Effector CD8-positive, alpha-beta T cell (primary cell): ENCODE measurements around the gene PHACTR3.

ENCODE experiments used
- DNase-seq: peaks from one replicate; lab custom pipeline; 2025; lab: John Stamatoyannopoulos, UW

Gene PHACTR3

DNA sequence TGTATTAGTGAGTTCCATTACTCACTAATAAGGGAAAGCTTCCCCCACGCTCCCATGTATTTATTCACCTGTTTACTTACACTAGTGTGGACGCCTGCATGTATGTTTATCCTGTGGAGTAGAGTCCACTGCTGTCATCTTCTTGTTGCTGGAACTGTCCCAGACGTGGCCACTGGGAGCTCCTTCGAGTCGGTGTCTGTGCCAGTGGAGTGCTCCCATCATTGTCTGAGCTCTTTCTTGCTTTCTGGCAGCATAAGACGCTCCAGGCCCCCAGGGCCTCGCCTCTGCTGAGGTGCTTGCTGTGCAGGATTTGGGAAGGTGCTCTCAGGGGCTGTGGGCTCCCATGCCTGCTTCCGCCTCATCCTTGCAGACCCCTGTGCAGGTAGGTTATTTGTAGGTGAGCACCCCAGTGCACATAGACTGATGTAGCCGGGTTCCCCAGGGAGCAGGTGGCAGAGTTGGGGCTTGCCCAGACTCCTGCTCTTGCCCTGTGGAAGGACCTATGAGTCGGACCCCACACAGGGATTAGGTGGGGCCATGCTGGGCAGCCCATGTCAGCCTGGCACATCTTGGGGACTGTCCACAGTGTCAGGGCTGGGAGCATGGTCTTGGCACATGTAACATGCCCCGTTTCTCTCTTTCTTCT is 16.6 kb downstream of the PHACTR3 start:
- no peak for DNase-seq

DNA sequence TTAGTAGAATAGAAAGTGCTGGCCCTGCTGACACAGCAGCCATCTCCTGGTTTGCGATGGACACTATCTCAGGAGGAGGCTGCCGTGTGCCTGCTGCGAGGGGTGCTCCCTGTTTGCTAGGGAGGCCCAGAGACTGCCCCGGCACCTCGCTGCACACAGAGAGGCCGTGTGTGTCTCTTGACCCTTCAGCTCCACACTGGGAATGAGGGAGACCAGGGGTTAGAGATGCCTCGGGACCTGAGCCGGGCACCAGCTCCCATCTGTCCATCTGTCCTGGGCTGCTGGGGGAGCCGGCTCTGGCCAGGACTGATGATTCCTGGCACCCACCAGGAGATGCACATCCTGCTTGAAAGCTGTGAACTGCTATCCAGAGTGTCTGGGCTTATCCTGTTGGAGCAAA is 18.2 kb downstream of the PHACTR3 start:
- no peak for DNase-seq

DNA sequence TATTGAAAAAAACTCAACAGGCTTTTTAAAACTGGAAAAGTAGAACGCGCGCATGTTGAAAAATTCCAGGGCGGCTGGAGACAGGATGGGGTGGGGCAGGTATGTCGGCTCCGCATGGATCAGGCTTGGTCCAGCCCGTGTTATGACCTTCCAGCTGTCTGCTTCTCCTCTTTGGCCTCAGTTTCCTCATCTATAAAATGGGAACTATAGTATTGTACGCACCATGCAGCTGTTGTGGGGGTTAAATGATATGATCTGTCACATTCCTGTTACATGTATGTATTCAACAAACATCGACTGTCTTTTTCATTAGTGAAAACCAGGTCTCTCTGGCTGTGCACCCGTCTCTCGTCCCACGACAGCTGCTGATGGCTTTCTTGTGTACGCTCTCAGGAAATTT is 18.8 kb downstream of the PHACTR3 start:
- no peak for DNase-seq

DNA sequence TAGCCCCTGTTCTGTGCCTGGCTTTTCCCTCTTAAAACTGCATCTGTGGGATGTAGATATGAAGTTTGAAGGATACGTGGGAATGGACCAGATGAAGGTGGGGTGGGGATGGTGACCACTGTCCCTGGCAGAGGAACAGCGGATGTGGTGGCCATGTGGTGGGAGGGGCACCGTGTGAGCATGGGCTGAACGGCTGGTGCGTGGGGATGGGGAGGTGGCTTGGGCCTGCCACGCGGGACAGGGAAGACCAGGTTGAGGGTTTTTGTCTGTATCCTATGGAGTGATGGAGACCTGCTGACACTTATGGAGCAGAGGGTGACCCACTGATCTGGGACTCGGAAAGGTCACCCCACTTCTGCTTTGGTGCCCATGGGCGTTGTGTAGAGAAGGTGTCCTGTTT is 19.2 kb downstream of the PHACTR3 start:
- DNase-seq = no peak

DNA sequence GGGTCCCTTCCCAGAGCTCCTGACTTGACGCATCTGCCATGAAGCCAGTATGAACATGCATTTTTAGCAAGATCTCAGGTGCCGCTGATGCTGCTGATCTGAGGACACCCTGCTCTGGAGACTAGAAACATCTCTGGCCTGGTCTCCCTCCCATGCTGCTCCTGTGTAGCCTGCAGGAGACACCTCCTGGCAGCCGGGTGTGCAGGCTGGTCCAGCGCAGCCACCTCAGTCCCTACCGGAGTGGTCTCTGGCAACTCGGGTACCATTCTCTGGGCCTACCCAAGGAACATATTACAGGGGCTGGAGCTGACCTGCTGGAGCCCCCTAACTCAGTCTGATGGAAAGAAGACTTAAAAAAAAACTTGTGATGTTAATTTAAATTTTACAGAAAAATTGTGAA is 20.1 kb downstream of the PHACTR3 start:
- DNase-seq = no peak

DNA sequence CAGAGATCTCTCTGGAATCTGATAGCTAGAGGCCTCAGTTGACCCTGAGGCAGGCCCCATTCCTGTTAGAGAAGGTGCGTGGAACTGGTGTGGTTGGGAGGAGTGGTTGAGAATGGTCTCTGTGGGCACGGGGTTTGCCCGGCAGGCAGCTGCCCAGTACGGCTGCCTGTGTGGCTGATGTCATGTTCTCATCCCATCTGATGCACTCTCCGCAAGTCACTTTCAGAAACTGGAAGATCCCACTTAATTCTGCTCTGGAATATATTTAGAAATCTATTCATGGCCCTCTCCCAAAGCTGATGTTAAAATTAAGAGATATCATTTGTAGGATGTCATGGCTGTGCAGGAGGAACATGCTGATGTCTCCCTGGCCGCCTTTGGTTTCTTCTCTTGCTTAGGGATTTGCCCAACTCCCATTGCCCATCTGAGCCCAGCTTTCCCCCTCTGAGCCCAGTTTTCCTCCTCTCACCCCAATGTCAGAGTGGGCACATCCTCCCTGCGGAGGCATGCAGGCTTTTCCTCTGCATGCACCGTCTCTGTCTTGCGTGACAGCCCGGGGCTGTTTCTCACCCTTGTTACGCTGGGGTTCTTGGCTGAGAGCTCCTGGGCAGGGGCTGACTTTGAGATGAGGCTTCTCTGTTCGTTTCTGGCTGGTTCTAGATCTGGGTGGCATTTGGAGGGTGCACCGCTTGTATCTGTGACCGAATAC is 21.0 kb downstream of the PHACTR3 start:
- DNase-seq = no peak

DNA sequence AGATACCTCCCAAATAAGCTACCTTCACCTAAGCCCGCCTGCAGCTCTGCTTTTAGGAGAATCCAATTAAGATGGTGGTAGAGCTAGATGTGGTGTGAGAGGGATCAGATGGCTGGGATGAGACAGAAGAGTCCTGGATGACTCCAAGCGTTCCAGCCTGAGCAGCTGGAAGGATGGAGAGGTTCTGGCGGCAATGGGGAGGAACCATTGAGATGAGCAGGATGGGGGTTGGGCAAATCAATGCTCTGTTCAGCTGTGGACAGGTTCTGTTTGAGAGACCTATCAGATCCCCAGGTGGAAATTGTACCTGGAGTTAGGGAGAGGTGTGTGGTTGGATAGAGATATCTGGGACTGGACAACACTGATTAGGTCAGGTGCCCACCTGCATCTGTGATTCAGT is 23.0 kb downstream of the PHACTR3 start:
- DNase-seq = no peak

DNA sequence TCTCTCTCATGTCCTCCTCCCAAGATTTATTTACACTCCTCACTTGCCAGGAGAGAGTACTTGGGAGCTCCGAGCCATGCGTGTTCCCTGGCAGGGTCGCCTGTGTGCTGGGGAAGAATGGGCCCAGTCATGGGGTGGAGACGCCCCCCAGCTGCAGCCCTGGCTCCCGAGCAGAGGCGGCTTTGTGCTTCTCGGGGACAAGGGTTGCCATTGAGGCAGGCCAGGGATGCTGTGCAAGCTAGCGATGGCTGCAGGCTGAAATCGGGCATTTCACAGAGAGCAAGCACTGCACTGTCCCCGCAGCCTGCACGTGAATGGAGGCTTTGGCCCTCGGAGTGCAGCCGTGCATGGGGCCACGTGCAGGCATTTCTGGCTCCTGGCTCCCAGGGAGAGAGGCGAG is 23.8 kb downstream of the PHACTR3 start:
- no peak for DNase-seq

DNA sequence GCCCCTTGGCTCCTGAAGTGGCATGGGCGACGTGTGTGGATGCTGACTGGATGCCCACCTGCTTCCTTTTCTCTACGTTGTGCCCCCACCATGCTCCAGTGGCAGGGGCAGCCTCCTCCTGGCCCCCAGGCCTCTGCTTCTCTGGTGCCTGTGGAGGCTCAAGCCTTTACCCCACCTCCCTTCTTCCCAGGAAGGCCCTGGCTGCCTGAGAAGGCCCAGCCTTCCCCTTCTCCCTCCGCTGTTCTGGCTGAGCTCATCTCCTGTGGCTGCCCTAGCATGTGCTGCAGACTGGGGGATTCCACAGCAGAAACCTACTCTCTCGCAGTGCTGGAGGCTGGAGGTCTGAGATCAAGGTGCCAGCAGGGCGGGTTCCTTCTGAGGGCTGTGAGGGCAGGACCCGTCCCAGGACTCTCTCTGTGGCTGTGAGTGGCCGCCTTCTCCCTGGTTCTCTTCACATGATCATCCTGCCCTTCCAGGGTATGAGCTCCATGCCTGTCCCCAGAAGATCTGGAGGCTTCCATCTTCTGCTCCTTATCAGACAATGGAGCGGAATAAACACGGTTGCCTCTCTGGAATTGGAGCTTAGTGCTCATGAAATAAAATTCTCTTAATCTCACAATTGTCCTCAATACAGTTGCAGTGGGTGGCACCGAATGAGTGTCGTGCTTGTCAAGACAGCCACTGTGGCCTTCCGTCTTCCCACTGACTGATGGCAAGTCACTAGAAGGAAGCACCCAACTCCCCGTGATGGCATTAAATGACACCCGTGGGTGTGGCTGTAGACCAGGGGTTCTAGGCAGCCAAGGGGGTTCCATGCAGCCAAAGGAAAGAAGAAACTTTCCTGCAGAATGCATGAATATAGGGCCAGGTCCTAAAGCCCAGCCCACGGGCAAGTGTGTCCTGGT is 25.1 kb downstream of the PHACTR3 start:
- DNase-seq = no peak

DNA sequence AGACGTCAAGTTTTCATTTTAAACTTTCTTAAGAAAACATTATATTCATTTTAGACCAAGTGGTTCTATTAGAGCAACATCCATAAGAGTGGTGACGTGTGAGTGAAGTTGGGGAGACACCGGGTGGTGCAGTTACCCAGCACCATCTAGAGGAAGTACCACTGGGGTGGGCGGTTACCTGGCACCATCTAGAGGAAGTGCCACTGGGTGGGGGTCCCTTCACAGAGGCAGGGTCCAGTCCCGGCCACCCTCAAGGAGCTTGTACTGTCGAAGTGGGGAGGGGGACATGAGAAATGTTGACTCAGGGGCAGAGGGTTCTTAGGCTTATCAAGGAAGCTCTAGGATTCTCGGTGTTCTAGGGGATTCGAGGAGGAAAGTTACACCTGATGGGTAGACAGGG is 26.2 kb downstream of the PHACTR3 start:
- no peak for DNase-seq

DNA sequence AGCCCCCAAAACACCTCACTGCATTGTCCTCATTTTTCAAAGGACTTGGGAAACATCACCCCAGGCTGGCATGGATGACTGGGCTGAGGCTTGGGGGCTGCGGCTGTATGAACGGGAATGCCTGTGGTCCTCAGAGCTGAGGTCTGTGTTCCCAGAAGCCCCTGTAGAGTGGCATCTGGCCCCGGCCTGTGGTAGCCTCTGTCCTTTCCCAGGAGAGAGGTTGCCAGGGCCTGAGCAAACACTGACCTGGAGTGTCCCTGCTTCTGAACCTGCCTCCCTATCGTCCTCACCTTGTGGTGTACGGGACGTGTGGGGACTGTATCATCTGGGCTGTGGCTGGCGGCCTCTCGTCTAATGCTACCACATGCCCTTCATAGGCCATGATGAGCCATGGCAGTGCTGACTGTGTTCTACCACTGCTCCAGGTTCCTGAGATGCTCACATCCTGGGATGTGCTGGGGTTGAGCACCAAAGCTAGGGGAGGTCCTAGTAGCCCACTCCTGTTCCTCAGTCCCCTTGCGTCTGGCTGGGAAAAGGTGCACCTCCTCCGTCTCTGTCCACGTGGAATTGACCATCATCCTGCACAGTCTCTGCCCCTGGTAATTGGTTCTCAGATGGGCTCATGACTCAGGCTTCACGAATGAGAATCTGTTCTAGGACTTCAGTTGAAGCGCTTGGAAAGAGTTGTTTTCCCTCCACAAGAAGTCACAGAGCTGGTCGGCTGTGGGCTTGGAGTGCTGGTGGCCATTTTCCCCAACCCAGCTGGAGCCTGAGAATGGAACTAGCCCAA is 27.6 kb downstream of the PHACTR3 start:
- DNase-seq = no peak

DNA sequence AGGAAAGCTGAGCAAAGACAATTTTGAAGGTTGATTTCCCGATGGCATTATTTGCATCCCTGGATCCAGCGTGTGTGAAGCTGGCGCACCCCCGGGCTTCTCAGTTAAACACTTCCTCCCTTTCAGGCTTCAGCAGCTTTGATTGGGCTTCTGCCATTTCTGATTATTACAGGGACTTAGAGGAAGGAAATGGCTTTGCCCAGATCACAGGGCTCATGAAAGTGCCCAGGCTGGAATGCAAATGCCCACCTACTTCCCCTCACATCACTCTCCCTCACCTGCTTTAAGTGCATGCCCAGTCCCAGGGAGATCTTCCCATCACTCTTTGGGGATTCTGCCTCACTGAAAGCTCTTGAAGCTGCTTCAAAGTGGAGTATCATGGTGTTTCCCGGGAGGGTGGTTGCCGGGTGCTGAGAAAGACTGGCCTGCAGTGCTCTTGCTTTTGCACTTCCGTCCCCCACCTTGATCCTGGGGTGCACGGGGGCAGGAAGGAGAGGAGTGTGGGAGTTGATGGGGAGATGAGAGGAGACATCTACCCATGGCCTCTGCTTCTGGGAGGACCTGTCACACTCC is 28.3 kb downstream of the PHACTR3 start:
- no peak for DNase-seq

DNA sequence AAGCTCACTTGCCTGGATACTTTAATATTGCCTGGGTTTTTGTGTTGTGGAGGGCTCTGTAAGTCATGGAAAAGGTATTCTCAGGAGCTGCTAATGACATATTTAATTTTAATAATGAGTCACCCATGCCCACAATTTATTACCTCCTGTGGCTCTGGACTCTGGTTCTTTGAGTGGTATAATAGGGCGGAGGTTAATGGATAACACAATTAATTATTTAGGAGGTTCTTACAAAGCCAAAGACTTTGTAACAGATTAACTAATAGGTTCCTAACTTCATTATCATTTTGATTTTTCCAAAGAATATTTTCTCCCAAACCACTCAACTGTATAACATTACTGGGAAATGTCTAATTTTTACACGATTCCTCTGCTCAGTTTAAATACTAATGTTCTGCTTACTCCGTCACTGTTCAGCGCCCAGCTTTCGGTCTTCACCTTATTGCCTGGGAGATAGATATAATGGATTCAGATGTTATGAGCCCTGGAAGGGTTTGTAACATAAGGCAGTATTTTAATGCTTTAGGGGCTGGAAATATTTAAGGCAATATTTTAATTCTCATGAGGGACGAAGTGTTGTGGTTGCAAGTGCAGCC is 29.4 kb downstream of the PHACTR3 start:
- no peak for DNase-seq

DNA sequence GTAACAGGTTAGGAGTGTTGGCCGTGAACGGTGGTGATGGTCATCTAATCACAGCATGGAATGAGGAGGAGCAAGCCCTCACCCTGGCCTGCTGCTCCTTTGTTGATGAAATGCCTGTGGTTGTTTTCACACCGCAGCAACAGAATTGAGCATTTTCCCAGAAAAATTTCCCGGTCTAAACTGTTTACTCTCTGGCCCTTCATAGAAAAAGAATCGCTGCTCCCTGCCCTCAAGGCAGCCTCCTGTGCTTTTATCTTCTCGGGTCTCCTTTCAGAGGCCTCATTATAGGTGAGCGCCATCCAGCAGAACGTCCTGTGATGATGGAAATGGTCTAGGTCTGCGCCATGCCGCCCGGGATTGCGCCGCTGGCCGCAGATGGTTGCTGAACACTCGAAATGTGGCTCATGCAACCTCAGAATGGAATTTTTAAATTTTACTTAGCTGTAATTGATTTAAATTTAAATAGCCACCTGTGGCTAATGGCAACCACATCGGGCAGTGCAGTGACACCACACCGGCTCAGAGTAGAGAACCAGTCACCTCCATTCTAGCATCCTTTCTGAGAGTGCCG is 30.2 kb downstream of the PHACTR3 start:
- DNase-seq = no peak

DNA sequence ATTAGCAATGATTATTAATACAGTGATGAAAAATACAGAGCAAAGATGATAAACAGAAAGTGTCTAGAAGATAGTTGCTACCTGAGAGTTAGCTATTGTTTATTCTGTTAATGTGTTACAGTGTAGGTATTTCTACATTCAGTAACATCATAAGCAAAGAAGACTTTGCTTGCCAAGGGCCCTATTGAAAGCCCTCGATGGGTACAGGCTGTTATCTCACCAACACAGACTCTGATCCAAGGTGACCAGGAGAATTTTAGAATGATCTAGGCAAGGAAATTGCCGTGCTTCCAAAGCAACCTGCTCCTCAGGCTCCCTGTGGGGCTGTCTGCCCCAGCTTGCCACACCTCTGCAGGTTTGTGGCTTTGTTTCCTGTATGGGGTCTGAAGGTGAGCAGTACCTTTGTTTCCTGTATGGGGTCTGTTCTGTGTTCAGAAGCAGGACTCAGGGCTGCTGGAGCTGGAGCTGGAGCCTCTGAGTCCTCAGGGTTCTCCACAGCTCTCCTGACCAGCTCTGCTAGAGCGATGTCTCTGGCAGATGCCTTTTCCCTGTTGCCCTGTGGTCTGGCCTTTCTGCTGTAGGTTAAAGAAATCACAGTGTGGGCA is 32.5 kb downstream of the PHACTR3 start:
- no peak for DNase-seq

DNA sequence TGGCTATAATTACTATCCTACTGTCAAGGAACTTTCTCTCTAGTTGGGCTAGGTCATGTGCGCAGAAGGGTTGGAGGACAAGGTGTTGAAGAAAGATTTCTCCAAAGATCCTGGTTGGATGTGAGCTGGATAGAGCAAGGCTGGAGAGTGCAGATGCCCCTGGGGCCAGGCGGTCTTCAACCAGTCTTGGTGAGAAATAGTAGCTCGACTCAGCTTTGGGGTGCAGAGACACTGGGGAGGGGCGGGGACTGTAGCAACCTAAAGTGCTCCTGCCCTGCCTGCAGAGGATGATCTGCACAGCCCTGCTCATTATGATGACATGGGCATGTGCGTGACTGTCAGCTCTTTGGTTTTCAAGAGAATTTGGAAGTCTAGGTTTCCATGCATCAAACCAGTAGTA is 35.9 kb downstream of the PHACTR3 start:
- no peak for DNase-seq

DNA sequence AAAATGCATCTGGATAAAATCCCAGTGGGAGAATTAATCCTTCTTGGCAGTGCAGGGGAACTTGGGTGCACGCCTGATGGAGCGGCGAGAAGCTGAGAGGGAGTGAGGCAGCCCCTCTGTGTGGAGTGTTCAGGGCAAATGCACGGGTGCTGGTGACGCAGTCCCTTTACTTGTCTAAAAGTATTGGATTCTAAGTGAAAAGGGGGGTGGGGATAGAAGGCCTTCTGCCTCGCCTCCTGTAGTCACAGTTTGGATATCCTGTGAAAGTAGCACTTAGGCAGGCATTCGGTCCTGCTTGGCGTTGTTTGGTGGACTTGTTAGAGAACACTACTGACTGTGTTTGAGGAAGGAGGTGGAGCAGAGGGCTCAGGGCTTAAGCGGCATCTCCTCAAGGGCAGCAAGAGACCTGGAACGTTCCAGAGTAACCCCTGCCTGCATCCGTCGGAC is 39.3 kb downstream of the PHACTR3 start:
- no peak for DNase-seq

DNA sequence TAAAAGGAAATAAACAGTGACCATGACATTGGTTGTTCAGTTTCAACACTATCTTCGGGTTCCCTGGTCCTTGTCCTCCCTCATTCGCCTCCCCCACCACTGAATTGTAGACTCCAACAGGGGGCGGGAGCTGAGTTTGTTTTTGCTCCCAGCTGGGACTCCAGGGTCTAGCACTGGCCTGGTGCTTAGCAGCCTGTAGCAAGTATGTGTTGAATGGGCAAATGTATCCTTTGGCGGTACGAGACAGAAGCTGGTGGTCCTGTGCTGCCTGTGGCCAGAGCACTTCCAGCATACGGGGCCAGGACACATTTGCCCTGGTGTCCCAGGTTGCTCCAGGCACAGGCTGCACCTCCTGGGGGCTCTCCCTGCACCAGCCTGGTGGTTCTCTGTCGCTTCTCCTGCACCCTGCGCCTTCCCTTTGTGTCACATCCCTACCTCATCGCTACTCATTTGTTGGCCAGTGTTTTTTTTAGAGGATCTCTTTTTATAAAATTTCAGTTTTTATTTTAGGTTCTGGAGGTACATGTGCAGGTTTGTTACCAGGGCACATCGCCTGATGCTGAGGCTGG is 40.1 kb downstream of the PHACTR3 start:
- no peak for DNase-seq

DNA sequence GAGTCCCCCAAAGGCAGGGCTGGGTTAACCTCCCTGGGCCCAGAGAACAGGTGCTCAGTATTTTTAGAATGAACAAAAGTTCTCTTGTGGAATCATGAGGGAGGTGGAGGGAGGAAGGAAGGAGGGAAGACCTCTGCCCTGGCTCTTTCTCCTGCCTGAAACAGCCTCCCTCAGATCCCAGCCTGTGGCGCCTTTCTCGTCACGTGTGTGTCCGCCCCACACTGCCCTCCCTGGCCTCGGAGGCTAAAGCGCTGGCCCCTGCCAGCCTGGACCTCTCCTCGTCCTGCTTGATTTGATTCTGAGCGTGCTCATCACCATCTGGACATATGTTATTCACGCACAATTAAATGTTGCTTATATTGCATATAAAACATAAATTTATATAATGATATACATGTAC is 40.9 kb downstream of the PHACTR3 start:
- no peak for DNase-seq

DNA sequence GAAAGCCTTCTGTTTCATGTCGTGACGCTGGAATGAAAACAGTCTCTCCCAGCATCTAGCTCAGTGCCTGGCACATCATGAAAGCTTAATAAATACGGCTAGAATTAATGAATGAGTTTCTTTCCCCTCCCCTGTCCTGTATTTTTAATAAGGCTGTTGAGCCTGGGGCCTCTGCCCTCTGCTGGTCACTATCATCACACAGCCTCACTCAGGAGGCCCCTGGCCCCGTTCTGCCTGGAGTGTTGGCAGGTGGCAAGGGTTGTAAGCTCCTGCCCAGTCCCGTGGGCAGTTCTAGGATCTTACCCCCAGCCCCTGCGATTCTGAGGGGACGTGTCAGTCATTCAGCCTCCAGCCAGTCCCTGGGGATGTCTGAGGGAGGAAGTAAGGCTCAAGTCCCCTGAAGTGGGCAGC is 41.4 kb downstream of the PHACTR3 start:
- DNase-seq = no peak
